Stimulated activated CD8-positive, alpha-beta memory T cell treated with anti-CD3 and anti-CD28 coated beads, Interleukin-7, amount 100 ng/mL, for 4 hours (primary cell): ENCODE measurements around the gene SYDE2.
A peak's percentile ranks its signal among the peaks of the same experiment; 100 is the strongest.
"Not testable (repeated sequence)": the region's sequence is repeated elsewhere in the genome, so short reads cannot be mapped to it uniquely, and the experiment has no call there.

ENCODE experiments used
- DNase-seq, 2 donors: peaks; one replicate each; pipeline ENCODE4 v3.0.0-alpha.2; 2020; ENCODE audit warnings: low read depth in 2 of 2

Gene SYDE2, protein sequence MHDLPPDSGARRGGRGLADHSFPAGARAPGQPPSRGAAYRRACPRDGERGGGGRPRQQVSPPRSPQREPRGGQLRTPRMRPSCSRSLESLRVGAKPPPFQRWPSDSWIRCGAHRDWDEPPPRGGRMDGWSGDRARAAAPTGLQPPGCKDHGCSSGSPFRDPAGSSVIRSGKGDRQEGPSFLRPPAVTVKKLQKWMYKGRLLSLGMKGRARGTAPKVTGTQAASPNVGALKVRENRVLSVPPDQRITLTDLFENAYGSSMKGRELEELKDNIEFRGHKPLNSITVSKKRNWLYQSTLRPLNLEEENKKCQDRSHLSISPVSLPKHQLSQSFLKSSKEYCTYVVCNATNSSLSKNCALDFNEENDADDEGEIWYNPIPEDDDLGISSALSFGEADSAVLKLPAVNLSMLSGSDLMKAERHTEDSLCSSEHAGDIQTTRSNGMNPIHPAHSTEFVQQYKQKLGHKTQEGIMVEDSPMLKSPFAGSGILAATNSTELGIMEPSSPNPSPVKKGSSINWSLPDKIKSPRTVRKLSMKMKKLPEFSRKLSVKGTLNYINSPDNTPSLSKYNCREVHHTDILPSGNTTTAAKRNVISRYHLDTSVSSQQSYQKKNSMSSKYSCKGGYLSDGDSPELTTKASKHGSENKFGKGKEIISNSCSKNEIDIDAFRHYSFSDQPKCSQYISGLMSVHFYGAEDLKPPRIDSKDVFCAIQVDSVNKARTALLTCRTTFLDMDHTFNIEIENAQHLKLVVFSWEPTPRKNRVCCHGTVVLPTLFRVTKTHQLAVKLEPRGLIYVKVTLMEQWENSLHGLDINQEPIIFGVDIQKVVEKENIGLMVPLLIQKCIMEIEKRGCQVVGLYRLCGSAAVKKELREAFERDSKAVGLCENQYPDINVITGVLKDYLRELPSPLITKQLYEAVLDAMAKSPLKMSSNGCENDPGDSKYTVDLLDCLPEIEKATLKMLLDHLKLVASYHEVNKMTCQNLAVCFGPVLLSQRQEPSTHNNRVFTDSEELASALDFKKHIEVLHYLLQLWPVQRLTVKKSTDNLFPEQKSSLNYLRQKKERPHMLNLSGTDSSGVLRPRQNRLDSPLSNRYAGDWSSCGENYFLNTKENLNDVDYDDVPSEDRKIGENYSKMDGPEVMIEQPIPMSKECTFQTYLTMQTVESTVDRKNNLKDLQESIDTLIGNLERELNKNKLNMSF

GRCh38 chr1:85200463-85201339 lies at the start of gene SYDE2:
SYDE2 (minus strand) TSS chr1:85201016; CDS start chr1:85200996, 20 bp downstream.
- DNase-seq = peak; percentile 40 to 69

- not testable (repeated sequence) for DNase-seq
These were observed 48.2 kb upstream of the SYDE2 start for GRCh38 chr1:85249042-85249441.

DNA sequence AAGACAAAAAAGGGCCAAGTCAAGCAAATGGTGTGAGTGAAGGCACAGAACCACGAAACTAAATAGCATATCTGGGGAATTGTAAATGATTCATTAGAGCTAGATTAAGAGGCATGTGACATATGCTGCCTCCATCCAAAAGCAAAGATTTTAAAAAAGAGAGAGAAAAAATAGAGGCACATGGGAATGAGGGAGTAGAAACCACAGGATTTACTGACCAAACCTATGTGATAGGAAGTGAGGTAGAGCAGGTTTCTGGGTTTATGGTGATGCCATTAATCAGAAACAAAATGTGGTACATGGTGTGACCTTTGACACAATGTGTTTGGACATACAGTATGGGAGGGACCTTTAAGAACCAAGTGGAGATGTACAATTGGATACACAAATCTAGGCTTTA lies 45.1 kb upstream of the SYDE2 start:
- DNase-seq = no peak

DNA sequence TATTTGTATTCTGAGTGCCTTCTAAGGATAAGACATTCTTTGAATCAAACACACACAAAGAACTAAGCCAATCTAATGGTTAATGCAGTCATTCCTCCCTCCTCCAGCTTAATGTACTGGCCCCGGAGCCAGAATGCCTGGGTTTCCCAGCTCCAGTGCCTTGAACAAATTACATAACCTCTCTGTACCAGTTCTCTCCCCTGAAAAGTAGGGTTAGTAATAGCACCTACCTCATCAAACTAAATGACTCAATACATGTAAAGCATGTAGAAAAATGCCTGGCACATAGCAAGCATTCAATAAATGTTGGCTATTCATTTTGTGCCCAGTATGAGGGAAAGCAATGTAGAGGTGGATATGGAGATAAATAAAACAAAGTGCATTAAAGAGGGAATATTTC lies 44.6 kb upstream of the SYDE2 start:
- DNase-seq = no peak

- no peak for DNase-seq
These were observed 43.6 kb upstream of the SYDE2 start for GRCh38 chr1:85244271-85245061.

DNA sequence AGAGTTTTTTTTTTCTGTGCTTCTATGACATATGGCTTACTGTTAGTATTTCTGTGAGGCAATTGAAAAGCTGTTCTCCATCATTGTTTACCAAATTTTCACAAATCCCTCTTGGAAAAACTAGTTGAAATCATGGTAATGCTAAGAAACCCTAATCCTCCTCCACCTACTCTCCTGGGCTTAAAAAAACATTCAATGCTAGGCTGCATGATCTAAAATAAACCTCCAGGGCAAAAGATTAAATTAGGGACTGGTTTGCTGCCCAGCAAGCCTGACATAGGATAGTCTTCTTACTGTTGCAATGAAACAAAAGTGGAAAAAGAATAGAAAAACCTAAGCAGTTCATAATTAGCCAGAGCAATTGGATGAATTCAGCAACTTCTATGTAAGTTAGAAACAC lies 42.6 kb upstream of the SYDE2 start:
- DNase-seq = no peak

GRCh38 chr1:85240643-85241042 lies 39.8 kb upstream of the SYDE2 start:
- DNase-seq = no peak

GRCh38 chr1:85240174-85240601 lies 39.4 kb upstream of the SYDE2 start:
- DNase-seq = no peak

DNA sequence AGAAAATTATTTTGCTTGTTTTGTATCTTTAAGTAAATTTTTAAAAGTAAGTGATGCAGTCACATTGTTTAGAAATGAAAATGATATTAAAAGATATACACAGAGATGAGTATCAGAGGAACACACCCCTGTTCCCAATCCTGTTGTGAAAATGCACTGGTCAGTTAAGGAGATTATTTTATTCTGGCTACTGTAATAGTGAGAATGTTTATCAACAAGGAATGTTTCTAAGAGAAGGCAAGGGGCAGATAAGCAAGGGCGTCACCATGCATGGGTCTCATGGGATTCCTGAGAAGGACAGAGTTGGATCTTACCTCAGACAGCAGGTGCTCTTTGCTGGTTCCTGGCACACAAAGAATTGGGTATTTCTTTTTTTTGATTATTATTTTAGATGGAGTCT lies 36.8 kb upstream of the SYDE2 start:
- DNase-seq = no peak

- no peak for DNase-seq
These were observed 29.6 kb upstream of the SYDE2 start for GRCh38 chr1:85230305-85230977.

DNA sequence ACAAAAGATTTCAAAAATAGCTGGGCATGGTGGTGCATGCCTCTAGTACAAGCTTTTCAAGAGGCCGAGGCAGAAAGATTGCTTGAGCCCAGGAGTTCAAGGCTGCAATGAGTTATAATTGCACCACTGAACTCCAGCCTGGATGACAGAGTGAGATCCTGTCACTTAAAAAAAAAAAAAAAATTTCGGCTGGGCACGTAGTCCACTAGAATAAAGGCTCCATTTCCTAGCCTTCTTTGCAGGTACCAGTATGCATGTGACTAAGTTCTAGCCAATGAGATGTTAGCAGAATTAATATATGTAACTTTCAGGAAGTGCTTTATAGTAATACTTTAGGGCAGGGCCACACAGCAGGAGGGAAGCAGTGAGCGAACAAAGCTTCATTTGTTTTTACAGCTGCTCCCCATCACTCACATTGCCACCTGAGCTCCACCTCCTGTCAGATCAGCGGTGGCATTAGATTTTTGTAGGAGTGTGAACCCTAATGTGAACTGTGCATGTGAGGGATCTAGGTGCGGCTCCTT lies 28.8 kb upstream of the SYDE2 start:
- DNase-seq = no peak

DNA sequence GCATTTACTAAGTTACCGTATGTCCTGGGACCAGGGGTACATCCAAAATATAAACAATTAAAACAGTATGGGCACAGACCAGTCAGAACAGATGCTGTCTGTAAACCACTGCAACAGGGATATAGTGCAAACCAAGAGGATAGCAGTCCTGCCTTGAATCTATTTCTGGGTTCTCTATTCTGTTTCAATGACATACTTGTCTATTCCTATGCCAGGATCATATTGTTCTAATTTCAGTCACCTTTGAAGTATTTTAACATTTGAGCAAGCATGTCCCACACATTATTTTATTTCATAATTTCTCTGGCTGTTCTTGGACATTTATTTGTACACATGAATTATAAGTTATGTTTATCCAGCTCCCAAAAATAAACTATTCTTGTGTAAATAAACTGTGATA lies 28.2 kb upstream of the SYDE2 start:
- no peak for DNase-seq

DNA sequence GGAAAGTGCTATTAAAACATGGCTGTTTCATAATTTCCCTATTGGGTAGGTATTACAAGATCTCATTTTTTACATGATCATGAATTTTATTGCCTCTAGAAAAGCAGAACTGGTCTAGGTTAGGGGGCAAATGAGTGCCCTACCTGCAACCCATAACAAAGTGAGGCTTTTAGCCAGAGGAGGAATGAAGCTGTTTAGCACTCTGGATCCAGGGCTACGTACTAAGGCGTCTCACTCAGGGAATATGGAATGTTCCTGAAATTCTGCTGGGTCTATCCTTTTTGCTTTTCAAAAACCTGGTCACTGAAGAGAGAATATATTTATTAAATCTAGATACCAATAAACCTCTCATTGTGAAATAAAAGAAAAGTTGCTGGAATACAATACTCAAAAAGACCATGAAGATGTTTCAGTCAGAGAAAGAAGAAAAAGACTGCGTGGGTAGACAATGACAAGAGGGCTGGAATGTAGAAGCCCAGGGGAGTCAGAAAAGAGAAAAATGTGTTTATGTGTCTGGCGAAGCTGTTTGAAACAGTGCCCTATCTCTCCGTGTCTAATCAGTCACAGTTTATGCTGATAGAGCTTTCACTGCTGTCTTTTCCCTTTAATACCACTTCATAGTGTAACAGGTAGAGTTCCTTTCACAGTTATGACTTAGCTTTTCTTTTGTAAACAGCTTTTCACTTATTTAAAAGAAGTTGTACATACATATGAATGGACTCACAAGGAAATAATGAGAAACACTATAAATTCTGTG lies 25.0 kb upstream of the SYDE2 start:
- DNase-seq = no peak

DNA sequence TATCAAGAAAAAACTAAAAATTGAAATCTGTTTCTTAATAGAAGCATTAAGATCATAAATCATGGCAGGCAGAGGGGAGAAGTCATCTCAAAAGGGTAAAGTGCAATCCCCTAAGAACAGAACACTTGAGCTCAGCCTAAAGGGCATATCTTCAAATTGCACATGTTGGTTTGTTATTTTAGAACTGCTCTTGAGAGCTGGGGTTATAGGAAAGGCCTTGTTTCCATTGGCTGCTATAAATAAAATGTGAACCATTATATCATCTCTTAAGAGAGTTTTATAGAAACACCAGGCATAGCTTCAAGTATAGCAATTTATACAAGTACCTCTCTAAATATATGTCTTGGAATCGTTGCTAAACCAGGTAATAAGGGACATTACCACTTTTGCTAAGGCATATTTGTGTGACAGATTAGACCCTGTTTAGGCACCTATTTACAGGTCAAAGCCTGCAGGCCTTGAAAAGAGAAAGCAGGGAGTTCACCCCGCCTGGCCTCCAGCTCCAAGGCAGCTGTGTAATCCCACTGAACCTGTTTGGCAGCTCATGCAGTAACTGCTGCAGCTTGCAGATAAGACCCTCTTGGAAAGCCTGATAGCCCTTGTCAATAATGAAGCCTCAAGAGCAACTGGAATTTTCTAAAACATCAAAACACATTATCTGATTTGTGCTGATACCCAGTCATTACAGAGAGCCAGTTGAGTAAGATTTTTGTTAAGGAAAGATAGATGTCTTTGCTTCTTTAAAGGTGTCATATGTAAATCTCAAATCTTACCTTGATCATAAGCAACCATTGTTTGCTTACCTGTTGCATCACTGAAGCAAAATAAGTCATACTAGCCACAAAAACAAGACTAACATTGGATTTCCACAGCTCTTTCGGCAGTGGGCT lies 24.2 kb upstream of the SYDE2 start:
- DNase-seq = no peak

GRCh38 chr1:85224295-85224694 lies 23.5 kb upstream of the SYDE2 start:
- DNase-seq = no peak

- no peak for DNase-seq
These were observed 22.5 kb upstream of the SYDE2 start for GRCh38 chr1:85223334-85223733.

- no peak for DNase-seq
These were observed 20.0 kb upstream of the SYDE2 start for GRCh38 chr1:85220756-85221201.
